KMS-11 (cell line): Measurements from ENCODE around the gene PRSS8.
"Not testable (repeated sequence)": the region's sequence is repeated elsewhere in the genome, so short reads cannot be mapped to it uniquely, and the experiment has no call there.

Source experiments
- H2AFZ ChIP-seq: fragments of 200-600 bp; sonication (generic); 2 replicates; pipeline ENCODE4 v1.6.1; 2016; ENCODE audit warnings: antibody characterized with exemption, mixed run types, low read depth
- H3K27ac ChIP-seq: fragments of 200-600 bp; sonication (generic); 2 replicates; pipeline ENCODE4 v1.6.1; 2016; ENCODE audit warnings: mild to moderate bottlenecking, mixed run types
- H3K27me3 ChIP-seq: fragments of 200-600 bp; sonication (generic); 2 replicates; pipeline ENCODE4 v1.6.1; 2017; ENCODE audit warnings: mild to moderate bottlenecking, low read depth, mixed run types, moderate library complexity; ENCODE audit not compliant: insufficient read depth
- H3K36me3 ChIP-seq: fragments of 200-600 bp; sonication (generic); 2 replicates; pipeline ENCODE4 v1.6.1; 2017; ENCODE audit warnings: mild to moderate bottlenecking, mixed run types; ENCODE audit not compliant: insufficient read depth
- H3K4me1 ChIP-seq: fragments of 200-600 bp; sonication (generic); 2 replicates; pipeline ENCODE4 v1.6.1; 2016; ENCODE audit warnings: mild to moderate bottlenecking, low read depth, mixed run types; ENCODE audit not compliant: poor library complexity, severe bottlenecking
- H3K4me2 ChIP-seq: fragments of 200-600 bp; sonication (generic); 2 replicates; pipeline ENCODE4 v1.7.0; 2016; ENCODE audit warnings: mild to moderate bottlenecking, mixed run types
- H3K4me3 ChIP-seq: fragments of 200-600 bp; sonication (generic); IDR thresholded peaks from 2 replicates; pipeline ENCODE4 v1.6.1; 2017; ENCODE audit warnings: low read depth, low read length, mixed read lengths; ENCODE audit not compliant: insufficient read depth
- H3K79me2 ChIP-seq: fragments of 200-600 bp; sonication (generic); 2 replicates; pipeline ENCODE4 v1.6.1; 2016; ENCODE audit warnings: low read depth, mixed run types; ENCODE audit not compliant: insufficient read depth
- H3K9ac ChIP-seq: fragments of 200-600 bp; sonication (generic); 2 replicates; pipeline ENCODE4 v1.6.1; 2016; ENCODE audit warnings: mild to moderate bottlenecking, mixed run types
- H4K20me1 ChIP-seq: fragments of 200-600 bp; sonication (generic); 2 replicates; pipeline ENCODE4 v1.6.1; 2016; ENCODE audit warnings: mild to moderate bottlenecking, mixed run types; ENCODE audit not compliant: insufficient read depth
- TF ChIP-seq, protein P1 (sequence below): fragments of 200-600 bp; sonication (generic); conservative IDR thresholded peaks from 2 replicates; pipeline ENCODE4 v1.6.1; 2017; ENCODE audit warnings: low read depth, mild to moderate bottlenecking, antibody characterized with exemption, low read length, moderate library complexity, mixed read lengths

Gene PRSS8

DNA sequence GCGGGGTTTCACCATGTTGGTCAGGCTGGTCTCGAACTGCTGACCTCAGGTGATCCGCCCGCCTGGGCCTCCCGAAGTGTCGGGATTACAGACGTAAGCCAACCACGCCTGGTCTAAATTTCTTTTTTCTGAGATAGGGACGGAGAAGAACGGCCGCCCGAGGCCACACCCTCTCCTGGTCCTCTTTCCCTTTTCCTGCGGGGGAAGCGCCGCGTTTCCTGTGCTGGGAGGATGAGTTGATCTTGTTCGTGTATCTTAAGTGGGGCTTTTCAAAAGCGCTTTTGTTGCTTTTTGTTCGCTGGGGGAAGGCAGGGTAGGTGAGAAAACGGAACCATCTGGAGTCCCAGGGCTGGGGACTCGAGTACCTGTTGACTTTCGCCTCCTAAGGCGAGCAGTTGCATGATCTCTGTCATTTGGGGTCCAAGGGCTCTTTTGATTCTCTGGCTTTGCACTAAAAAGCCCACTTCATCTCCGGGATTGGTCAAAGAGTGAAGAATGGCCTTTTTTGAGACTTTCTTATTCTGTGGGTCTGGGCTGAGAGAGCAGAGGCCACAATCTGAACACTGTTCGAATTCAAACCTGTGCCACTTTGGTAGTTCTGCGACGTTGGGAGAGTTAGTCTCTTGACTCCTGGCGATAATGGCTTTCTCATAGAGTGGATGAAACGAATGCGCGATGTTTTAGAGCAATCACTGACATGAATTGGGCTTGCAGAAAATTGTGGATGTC lies 45.7 kb upstream of the PRSS8 start:
- Histone ChIP-seq H3K36me3 (peaks cover 44% of the 10 kb centered on the region; the same call in 1 of the 2 replicates), H3K4me3 (no peak overlapping the region), H3K79me2 (peaks cover 63% of the 10 kb centered on the region), H2AFZ (no peak overlapping the region), H3K27me3 (no peaks in the 10 kb centered on the region), H3K4me1 (peaks cover 77% of the 10 kb centered on the region), H3K9ac (peak overlapping the region; percentile 99), H3K27ac (peak overlapping the region; percentile 95), H4K20me1 (peaks cover 41% of the 10 kb centered on the region), H3K4me2 (peak overlapping the region; percentile 98)
- TF ChIP-seq, protein P1, sequence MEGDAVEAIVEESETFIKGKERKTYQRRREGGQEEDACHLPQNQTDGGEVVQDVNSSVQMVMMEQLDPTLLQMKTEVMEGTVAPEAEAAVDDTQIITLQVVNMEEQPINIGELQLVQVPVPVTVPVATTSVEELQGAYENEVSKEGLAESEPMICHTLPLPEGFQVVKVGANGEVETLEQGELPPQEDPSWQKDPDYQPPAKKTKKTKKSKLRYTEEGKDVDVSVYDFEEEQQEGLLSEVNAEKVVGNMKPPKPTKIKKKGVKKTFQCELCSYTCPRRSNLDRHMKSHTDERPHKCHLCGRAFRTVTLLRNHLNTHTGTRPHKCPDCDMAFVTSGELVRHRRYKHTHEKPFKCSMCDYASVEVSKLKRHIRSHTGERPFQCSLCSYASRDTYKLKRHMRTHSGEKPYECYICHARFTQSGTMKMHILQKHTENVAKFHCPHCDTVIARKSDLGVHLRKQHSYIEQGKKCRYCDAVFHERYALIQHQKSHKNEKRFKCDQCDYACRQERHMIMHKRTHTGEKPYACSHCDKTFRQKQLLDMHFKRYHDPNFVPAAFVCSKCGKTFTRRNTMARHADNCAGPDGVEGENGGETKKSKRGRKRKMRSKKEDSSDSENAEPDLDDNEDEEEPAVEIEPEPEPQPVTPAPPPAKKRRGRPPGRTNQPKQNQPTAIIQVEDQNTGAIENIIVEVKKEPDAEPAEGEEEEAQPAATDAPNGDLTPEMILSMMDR = no peak

DNA sequence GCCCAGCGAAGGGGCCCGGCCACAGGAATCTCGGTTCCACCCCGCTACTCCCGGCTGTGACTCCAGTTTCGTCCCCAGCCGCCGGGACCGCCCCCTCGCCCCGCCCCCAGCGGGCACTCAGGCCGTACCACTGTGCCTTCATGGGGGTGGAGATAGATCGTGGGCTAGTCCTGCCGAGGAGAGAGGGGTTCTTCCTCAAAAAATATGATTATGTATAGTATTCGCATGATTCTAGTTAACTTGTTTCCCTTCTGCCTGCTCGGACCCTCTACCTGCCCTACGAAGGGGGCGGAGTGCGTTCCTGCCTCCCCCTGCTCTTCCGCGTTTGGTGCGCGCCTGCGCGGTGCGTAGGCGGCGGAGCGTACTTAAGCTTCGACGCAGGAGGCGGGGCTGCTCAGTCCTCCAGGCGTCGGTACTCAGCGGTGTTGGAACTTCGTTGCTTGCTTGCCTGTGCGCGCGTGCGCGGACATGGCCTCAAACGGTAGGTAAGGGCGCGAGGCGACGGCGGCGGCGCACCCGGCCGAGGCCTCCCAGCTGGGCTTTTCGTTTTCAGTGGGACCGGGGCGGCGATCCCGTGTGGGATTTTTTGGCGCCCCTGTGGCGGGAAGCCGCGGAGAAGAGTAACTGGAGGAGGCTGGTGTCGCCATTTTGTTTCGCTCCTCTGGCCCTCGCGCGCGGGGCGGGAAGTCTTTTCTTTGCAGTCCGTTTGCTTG lies 44.4 kb upstream of the PRSS8 start, which contains the start of gene FUS:
Gene FUS, plus strand, starts transcription at position 393 of the 713 bp plus-strand sequence. Its CDS starts 76 bp downstream, at position 469.
- Histone ChIP-seq H3K4me1 (peaks cover 65% of the 10 kb centered on the region), H4K20me1 (peaks cover 35% of the 10 kb centered on the region), H3K4me2 (peak within 1 kb of the TSS; percentile 98), H3K9ac (peak within 1 kb of the TSS; percentile 99), H3K27ac (peak within 1 kb of the TSS; percentile 95), H3K4me3 (no peak within 1 kb of the TSS), H3K79me2 (peaks cover 49% of the 10 kb centered on the region), H3K27me3 (no peaks in the 10 kb centered on the region), H2AFZ (peak within 1 kb of the TSS; percentile 64), H3K36me3 (peaks cover 31% of the 10 kb centered on the region; the same call in 1 of the 2 replicates)
- TF ChIP-seq, protein P1 = no peak

DNA sequence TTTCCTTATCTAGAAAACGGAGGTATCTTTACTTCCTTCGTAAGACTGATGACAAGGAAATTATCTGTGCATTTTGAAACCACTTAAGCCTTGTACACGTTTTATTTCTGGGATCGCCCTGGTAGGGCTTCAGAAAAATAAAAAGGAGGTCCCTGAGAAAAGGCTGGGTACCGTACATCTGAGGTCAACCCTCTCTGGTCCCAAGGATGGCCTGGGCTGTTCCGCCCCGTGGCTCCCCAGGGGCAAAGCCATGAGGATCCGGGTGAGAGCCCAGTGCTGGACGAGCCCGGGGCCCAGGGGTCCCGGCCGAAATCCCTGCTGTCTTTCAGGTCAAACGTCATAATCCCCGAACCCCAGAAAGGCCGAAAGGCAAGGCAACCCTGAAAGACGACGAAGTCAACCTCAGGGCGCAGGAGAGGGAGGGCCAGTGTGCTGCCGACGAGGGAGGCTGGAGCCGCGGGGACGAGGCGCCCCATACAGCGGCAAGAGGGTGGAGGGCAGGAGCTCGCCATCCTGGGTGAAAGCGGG lies 43.8 kb upstream of the PRSS8 start:
- peak overlapping the region; percentile 95 for H3K27ac ChIP-seq
- peaks cover 43% of the 10 kb centered on the region for H3K79me2 ChIP-seq

DNA sequence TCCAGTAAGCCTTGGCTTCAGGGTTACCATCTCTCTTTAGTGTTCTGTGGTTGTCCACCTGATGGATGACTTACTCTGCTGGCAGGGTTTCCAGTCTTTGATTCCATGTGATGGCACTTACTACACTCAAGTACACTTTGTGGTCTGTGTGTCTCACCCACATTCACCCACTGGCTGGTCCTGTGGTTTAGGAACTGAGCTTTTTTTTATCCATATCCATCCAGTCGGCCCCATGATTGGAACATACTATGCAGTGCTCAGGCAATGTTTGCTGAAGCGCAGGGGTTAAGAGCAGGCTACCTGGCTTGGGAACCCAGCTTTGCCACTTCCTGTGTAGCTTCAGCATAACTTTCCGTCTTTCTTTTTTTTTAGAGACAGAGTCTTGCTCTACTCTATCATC lies 41.6 kb upstream of the PRSS8 start:
- Histone ChIP-seq H3K79me2 (peaks cover 22% of the 10 kb centered on the region), H3K4me3 (no peak overlapping the region), H3K27me3 (no peaks in the 10 kb centered on the region), H4K20me1 (peaks cover 15% of the 10 kb centered on the region), H3K4me1 (peaks cover 38% of the 10 kb centered on the region), H3K36me3 (peaks cover 7% of the 10 kb centered on the region; the same call in 1 of the 2 replicates), H2AFZ (no peak overlapping the region), H3K27ac (no peak overlapping the region), H3K4me2 (no peak overlapping the region), H3K9ac (no peak overlapping the region)
- TF ChIP-seq, protein P1 = no peak

More for the DNA sequence above, 43.8 kb upstream of the PRSS8 start:
- Histone ChIP-seq H3K36me3 (peaks cover 26% of the 10 kb centered on the region; the same call in 1 of the 2 replicates), H3K9ac (peak overlapping the region; percentile 99; the same call in 1 of the 2 replicates), H3K4me2 (peak overlapping the region; percentile 72), H3K4me1 (peaks cover 59% of the 10 kb centered on the region), H2AFZ (peak overlapping the region; percentile 64), H4K20me1 (peaks cover 35% of the 10 kb centered on the region), H3K27me3 (no peaks in the 10 kb centered on the region), H3K4me3 (no peak overlapping the region)
- TF ChIP-seq, protein P1 = no peak

DNA sequence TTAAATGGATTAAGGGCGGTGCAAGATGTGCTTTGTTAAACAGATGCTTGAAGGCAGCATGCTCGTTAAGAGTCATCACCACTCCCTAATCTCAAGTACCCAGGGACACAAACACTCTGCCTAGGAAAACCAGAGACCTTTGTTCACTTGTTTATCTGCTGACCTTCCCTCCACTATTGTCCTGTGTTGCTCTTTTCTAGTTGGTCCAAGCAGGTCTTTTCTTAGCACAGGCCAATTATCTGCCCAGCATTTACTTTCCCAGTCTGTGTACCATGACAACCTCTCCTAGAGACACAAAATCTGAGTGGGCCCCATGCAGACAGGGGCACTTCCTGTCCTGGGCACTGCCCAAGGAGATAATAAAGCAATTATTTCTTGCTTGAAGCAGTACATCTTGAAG lies 34.5 kb upstream of the PRSS8 start:
- not testable (repeated sequence) for H3K9ac ChIP-seq, H3K4me3 ChIP-seq, H3K36me3 ChIP-seq, H2AFZ ChIP-seq, H4K20me1 ChIP-seq, H3K27me3 ChIP-seq, H3K4me2 ChIP-seq, H3K27ac ChIP-seq, H3K79me2 ChIP-seq, H3K4me1 ChIP-seq
